ENCODE data around the gene TMEM170B.
"Not testable (repeated sequence)": the region's sequence is repeated elsewhere in the genome, so short reads cannot be mapped to it uniquely, and the experiment has no call there.

Gene TMEM170B

GRCh38 chr6:11528996-11529395, 8.6 kb upstream of the TMEM170B start:
- DNase-seq (ENCODE audit: low spot score): no peak

- DNase-seq (ENCODE audit: low spot score): no peak
These were observed 5.5 kb upstream of the TMEM170B start for GRCh38 chr6:11532097-11532496.

GRCh38 chr6:11534561-11534960, 3.0 kb upstream of the TMEM170B start:
- DNase-seq (ENCODE audit: low spot score): no peak

- peak; percentile 17 for DNase-seq (ENCODE audit: low spot score)
These were observed 1.7 kb upstream of the TMEM170B start for GRCh38 chr6:11535801-11536230.

DNA sequence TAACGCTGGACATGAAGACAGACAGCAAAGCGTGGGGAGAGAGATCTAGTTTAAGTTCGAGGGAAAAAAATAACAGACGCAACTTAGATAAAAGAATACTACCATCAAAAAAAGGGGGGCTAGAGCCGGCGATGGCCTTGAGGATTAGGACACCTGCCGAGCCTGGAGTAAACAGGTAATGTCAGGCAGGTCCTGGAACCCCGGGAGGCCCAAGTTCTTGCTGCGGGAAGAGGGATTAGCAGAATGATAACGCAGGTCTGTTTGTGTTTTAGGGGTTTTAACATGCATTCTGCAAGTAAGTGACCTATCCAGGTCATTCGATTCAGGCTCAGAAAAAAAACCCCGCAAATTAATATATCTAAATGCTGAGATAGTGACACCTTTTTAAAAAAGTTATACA, 754 bp upstream of the TMEM170B start:
- DNase-seq (ENCODE audit: low spot score): no peak

- no peak for DNase-seq (ENCODE audit: low spot score)
These were observed 686 bp downstream of the TMEM170B start for GRCh38 chr6:11538052-11538818.

DNA sequence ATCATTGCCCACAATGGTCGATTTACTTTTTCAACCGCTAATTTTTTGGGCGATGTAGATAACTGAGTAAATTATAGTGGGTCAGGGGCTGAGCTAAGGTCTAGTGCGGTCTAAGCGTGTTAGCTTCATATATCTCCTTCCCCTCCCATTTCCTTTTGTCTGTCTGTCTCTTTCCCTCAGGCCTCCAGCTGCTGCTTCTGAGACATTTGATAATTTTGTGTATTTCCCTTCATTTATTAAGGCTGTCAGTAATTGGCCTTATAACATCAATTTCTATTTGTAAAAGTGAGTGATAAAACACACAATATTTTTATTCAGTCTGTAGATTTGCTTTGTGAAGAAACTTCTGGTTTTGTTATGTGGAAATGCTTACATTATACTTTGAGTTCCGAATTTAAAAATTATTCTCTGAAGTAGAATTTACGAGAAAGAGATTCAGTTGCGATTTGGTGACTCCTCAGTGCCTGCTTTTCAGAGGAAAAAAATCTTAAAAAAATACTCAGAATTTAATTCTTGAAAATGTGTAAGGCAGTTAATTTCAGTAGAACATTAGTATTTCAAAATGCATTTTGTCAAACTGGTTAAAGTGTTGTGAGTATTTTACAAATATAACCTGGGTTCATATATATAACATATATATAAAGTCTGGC, 1.4 kb downstream of the TMEM170B start:
- DNase-seq (ENCODE audit: low spot score): no peak

DNA sequence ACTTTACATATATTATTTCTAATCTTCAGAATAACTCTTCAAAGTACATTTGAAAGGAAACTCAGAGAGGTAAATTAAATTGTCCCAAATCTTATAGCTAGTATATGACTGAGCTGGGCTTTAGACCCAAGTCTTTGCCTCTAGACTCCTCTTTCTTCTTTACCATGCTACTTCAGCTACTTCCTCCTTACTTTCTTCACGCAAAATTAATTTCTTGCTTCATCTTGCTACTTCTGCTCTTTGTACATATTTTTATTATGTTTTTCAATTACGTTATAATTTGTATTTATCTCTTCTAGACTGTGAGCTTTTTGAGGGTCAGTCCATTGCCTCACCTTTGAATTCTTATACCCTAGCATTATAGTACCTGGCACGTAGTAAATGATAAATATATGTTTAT, 5.3 kb downstream of the TMEM170B start:
- DNase-seq (ENCODE audit: low spot score): no peak

DNA sequence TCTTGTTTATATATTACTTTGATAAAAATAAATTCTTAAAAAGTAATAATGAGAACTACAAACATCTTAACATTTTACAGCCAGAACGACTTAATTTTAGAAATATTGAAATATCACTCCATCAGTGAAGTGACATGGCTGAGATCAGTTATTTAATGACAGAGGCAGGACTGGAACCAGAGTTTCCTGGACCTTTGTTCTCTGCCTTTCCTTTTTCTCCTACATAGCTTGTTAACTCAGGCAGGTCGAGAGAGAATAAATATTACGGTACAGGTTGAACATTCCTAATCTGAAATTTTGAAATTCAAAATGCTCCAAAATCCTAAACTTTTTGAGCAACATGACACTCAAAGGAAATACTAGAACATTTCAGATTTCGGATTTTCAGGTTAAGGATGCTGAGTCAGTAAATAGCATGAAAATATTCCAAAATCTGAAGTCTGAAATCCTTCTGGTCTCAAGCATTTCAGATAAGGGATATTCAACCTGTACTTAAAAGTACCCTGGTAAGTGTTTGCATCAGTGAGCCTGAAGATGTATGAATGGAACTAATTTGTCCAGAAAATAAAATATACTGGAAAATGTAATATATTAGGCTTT, 6.5 kb downstream of the TMEM170B start:
- DNase-seq (ENCODE audit: low spot score): no peak

DNA sequence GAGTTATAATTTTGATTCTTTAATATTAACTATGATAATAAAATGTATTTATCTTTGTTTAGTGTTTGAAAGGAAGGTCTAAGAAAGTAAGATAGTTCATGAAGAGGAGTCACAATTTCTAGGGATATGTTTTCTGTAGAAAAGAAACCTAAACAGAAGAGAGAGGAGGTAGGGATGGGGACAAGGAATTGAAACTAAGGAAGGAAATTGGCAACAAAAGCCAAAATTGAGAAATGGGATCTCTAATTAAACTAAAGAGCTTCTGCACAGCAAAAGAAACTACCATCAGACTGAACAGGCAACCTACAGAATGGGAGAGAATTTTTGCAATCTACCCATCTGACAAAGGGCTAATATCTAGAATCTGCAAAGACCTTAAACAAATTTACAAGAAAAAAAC, 10.3 kb downstream of the TMEM170B start:
- DNase-seq (ENCODE audit: low spot score): not testable (repeated sequence)

DNA sequence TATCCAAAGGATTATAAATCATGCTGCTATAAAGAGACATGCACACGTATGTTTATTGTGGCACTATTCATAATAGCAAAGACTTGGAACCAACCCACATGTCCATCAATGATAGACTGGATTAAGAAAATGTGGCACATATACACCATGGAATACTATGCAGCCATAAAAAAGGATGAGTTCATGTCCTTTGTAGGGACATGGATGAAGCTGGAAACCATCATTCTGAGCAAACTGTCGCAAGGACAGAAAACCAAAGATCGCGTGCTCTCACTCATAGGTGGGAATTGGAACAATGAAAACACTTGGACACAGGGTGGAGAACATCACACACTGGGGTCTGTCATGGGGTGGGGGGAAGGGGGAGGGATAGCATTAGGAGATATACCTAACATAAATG, 11.0 kb downstream of the TMEM170B start:
- DNase-seq (ENCODE audit: low spot score): not testable (repeated sequence)

DNA sequence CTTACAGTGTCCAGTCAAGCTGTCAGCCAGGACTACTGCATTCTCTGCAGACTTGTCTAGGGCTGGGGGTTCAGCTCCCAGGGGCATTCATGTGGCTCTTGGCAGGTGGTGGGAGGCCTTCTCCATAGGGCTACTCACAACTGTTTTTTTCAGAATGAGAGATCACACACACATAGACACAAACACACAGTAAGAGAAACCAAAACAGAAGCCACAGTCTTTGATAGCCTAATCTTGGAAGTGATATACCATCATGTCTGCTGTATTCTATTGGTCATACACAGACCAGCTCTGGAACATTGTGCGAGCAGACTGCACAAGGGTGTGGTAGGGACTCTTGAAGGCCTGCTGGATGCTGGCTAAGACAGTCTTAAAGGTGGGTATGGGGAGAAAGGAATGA, 13.5 kb downstream of the TMEM170B start:
- no peak for DNase-seq (ENCODE audit: low spot score)

DNA sequence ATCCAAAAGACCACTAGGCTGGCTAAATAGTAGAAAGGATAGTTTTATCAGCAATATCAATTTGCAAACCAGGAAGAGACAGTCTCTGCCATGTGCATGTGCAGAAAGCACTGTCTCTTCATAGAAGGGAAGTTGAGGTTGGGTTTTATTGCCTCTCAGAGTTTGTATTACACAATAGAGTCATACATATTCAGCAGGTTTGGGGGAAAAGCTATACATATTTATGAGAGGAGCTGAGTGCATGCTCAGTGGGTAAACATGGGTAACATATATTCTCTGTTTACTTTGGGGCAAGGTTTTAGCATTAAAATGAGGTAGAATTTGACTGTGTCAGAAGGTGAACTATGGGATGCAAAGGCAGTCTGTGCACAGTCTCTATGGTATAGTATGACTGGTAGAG, 14.9 kb downstream of the TMEM170B start:
- no peak for DNase-seq (ENCODE audit: low spot score)

- DNase-seq (ENCODE audit: low spot score): no peak
These were observed 16.3 kb downstream of the TMEM170B start for GRCh38 chr6:11553824-11554223.

DNA sequence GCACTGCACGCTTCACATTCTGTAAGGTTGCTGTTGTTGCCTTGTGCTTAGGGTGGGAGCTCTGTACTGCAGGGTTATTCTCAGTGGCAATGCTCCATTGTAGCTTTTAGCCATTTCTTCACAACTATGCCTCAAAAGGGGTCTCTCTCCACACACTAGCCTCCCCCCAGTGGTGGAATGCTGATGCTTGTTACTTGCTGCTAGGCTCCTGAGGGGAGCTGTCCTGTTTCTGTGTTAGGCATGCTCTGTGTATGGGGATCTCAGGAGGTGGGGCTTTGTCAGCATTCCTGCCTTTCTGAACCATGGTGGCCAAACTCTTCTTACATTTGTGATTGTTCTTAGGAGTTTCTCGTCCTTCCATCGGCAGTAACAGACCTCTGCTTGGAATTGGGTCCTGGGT, 18.8 kb downstream of the TMEM170B start:
- DNase-seq (ENCODE audit: low spot score): no peak

- no peak for DNase-seq (ENCODE audit: low spot score)
These were observed 26.2 kb downstream of the TMEM170B start for GRCh38 chr6:11563793-11564192.

DNA sequence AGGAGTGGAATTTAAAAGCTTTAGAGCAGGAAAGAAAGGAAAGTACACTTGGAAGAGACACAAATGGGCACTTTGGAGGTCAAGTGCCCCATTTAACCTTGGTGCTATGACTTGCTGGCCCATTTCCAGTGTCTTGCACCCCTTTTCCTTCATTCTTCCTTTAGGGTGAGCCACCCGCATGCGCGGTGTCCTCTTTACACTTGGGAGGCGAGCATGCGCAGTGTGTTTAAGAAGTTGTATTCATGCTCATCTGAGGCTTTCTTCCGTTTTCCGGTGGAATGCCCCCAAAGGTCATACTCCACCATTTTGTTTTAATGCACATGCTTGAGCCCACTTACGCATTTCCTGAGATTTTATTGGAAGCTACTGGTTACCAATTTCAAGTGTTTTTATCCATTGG, 29.1 kb downstream of the TMEM170B start:
- DNase-seq (ENCODE audit: low spot score): no peak

GRCh38 chr6:11571073-11571472, 33.5 kb downstream of the TMEM170B start:
- DNase-seq (ENCODE audit: low spot score): no peak

GRCh38 chr6:11575408-11576033, 38.0 kb downstream of the TMEM170B start:
- DNase-seq (ENCODE audit: low spot score): peak; percentile 77

DNA sequence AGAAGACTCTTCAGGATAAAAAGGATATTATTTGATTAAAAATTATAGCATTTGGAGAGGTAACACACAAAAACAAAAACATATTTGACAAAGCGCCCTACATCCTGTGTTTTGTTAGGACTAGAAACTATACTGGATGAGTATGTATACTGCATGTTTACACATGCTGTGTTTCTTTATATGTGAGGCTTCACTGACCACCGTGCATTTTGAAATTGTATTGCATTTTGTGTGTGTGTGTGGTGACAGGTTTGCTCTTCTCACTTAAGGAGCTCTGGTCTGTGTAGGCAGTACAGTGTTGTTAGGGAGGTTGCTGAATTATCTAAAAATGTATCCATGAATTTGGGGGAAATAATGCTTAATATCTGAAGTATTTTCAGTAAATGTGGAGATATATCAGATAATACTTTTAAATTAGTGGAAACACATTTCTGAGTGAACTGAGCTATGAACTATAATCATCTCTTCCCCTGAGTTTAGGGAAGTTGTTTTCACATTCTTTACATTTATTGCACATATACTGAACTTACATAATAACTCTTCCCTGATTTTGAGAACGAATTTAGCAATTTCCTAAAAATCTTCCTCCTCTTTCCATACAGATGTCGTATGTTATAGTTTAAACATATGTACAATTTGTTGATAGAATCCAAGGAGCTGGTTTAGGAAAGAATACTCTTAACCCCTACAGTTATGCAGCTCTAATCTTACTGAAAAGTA, 43.3 kb downstream of the TMEM170B start:
- DNase-seq (ENCODE audit: low spot score): no peak

DNA sequence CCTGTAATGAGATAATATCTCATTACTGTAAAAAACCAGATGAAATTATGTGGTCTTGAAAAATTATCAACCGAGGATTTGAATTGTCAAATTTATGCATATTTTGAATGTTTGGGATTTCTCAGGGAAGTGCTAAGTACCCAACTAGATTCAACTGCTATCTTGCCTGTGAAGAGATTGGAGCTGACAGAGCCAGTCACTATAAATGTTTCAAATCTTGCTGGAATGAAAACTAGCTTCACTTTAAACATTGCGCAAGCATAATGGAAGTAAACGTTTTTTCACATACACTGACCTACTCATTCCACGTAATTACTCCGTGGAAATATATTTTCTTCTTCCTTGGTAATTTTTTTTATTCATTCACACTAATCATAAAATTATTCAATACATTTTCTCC, 46.7 kb downstream of the TMEM170B start:
- DNase-seq (ENCODE audit: low spot score): no peak

GRCh38 chr6:11585426-11586016, 48.0 kb downstream of the TMEM170B start:
- DNase-seq (ENCODE audit: low spot score): peak; percentile 57
